Adrenal gland (tissue), 12 donors: ENCODE measurements around the gene TMEM184B. TPM values are rescaled to one million over a fixed set of nuclear protein-coding genes. Genes with fewer than 3 reads are reported as not detected.

Experiments used
- DNase-seq, 7 donors: peaks; one replicate each; pipeline ENCODE4 v3.0.0-alpha.2; 2019 to 2020
- H3K27ac ChIP-seq, 5 donors: fragments of 200-600 bp; sonication (generic) in 4 of 5; 1 replicate in 3 of 5; 2 replicates in 2 of 5; pipeline versions ENCODE4 v1.5.1 to v1.8.0; 2016 to 2020; ENCODE audit warnings: mild to moderate bottlenecking in 1 of 5
- H3K27me3 ChIP-seq: fragments of 200-600 bp; 2 replicates; pipeline ENCODE4 v1.8.0; 2021
- H3K36me3 ChIP-seq, 2 donors: fragments of 200-600 bp; replicated peaks in 1 of 2; 1 replicate in 1 of 2; 2 replicates in 1 of 2; pipeline versions ENCODE4 v1.5.1 to v1.8.0; 2018 to 2022
- H3K4me1 ChIP-seq, 2 donors: fragments of 200-600 bp; replicated peaks in 1 of 2; 1 replicate in 1 of 2; 2 replicates in 1 of 2; pipeline versions ENCODE4 v1.5.1 to v1.8.0; 2018 to 2021
- H3K4me3 ChIP-seq, 4 donors: fragments of 200-600 bp; sonication (generic) in 3 of 4; one replicate each; pipeline ENCODE4 v1.5.1; 2016 to 2018
- H3K9me3 ChIP-seq, 3 donors: fragments of 200-600 bp; sonication (generic) in 1 of 3; replicated peaks in 1 of 3; 1 replicate in 2 of 3; 2 replicates in 1 of 3; pipeline versions ENCODE4 v1.5.1 to v1.8.0; 2016 to 2021
- CTCF ChIP-seq, 6 experiments: fragments of 450-650 bp in 4 of 6; fragments of 200-600 bp in 2 of 6; sonication (generic) in 1 of 6; IDR thresholded peaks; 1 replicate in 5 of 6; 2 replicates in 1 of 6; pipeline versions ENCODE4 v1.5.1 to v1.8.0; 2016 to 2021; ENCODE audit warnings: antibody characterized with exemption in 6 of 6, mild to moderate bottlenecking in 2 of 6, moderate library complexity in 1 of 6
- POLR2A ChIP-seq, 2 donors: fragments of 450-650 bp; IDR thresholded peaks; one replicate each; pipeline ENCODE4 v1.6.1; 2017; ENCODE audit warnings: antibody characterized with exemption in 2 of 2, mild to moderate bottlenecking in 2 of 2, moderate library complexity in 1 of 2
- WGBS, 4 donors: extraction: QIAGEN DNeasy Blood & Tissue Kit in 2 of 4; methylation state at CpG; one replicate each; pipeline versions ENCODE4 v1.1.5 to v1.1.7; 2013 to 2017; 5-methylcytosine and 5-hydroxymethylcytosine counted together
- intact Hi-C, 2 donors: fragments of 100-400 bp; cut with DNase I; formaldehyde crosslinking; loops; one replicate each; pipeline versions ENCODE4 v1.14.1 to v1.15.0; 2022 to 2023
- polyA plus RNA-seq, 3 donors: library from polyadenylated mRNA; stranded (reverse); fragments of 200-250 nt in 2 of 3; fragments of 350-450 nt in 1 of 3; fragmentation: Illumina TruSeq in 1 of 3; extraction: RNeasy Lipid Tissue Mini Kit (QIAGEN cat#74804) in 1 of 3; gene quantifications; one replicate each; pipeline ENCODE4 v1.2.3, GENCODE V29; 2013 to 2014
- total RNA-seq, 9 donors: library from RNA; depleted of rRNA in 4 of 9; stranded (reverse); fragments of >200 nt in 4 of 9; fragments of 120-200 nt in 1 of 9; fragmentation: NEBNext Ultra II Directional in 1 of 9; extraction: Animal tissue kit (Norgen Biotek cat#: 25700) in 1 of 9; gene quantifications; one replicate each; pipeline versions ENCODE4 v1.1.0 to v1.2.4, GENCODE V29; 2013 to 2023
- donor health status: healthy with polysubstance abuse.
- donor health status: Bipolar disorder and iron deficiency.
- donor health status: DM: yes; HTN: yes; CAD: no.
- donor health status: DM: no; HTN: no; CAD: no.
- donor health status: DM: no; HTN: no; CAD: no.
- donor health status: DM: yes; HTN: yes; CAD: no.

The TMEM184B gene
- total and polyA plus RNA-seq, 12 donors, result 7.1 to 107 (median 43.8) TPM

- peak; percentile 12 to 57 for TF ChIP-seq POLR2A (IDR thresholded peaks at IDR 0.05)
- no peak for TF ChIP-seq CTCF (IDR thresholded peaks at IDR 0.05)
- peak in 6 of 7 donors; percentile 59 to 76 (median 70) for DNase-seq
- 0 to 1% (median 0%) methylated on average over 7 to 51 of the region's 52 CpGs for WGBS, 4 donors
- peak overlapping the region; percentile 94 to 98 (median 97) for H3K27ac ChIP-seq
- no peaks in the 10 kb centered on the region for H3K27me3 ChIP-seq
- no peaks in the 10 kb centered on the region for H3K9me3 ChIP-seq
- H3K4me1 ChIP-seq, result peaks cover 32 to 65% of the 10 kb centered on the region in 2 donors
- H3K4me3 ChIP-seq, result peak overlapping the region; percentile 46 to 94 (median 72)
- intact Hi-C loops, result no loop called here
- H3K36me3 ChIP-seq, result no peaks in the 10 kb centered on the region
Measured at GRCh38 chr22:38316364-38317121, 43.7 kb upstream of the TMEM184B start.

- Histone ChIP-seq H3K27me3 (no peaks in the 10 kb centered on the region), H3K27ac (peak overlapping the region; percentile 94 to 98 (median 97)), H3K36me3 (no peaks in the 10 kb centered on the region), H3K4me1 (peaks cover 32 to 68% of the 10 kb centered on the region in 2 donors), H3K4me3 (peak overlapping the region; percentile 46 to 94 (median 72)), H3K9me3 (no peaks in the 10 kb centered on the region)
- intact Hi-C loops, result no loop called here
- TF ChIP-seq CTCF (IDR thresholded peaks at IDR 0.05), result no peak
- TF ChIP-seq POLR2A (IDR thresholded peaks at IDR 0.05), result no peak
- DNase-seq, result no peak
- 1 to 6% (median 3%) methylated on average over 9 to 12 of the region's 12 CpGs for WGBS, 4 donors
Measured at GRCh38 chr22:38315823-38316363, 43.1 kb upstream of the TMEM184B start.

- peaks cover 39 to 70% of the 10 kb centered on the region in 2 donors for H3K4me1 ChIP-seq
- intact Hi-C loops, result no loop called here
Measured at GRCh38 chr22:38314933-38315822, 42.4 kb upstream of the TMEM184B start.

More at GRCh38 chr22:38314933-38315822, 42.4 kb upstream of the TMEM184B start:
- H3K27me3 ChIP-seq, result no peaks in the 10 kb centered on the region
- TF ChIP-seq POLR2A (IDR thresholded peaks at IDR 0.05) (peak in 1 of 2 donors; percentile 7), CTCF (IDR thresholded peaks at IDR 0.05) (no peak)
- H3K36me3 ChIP-seq, result peaks cover 0 to 5% of the 10 kb centered on the region in 2 donors
- H3K27ac ChIP-seq, result peak overlapping the region; percentile 94 to 98 (median 97)
- no peaks in the 10 kb centered on the region for H3K9me3 ChIP-seq
- 8 to 16% (median 11%) methylated on average over 12 to 21 of the region's 21 CpGs for WGBS, 4 donors
- DNase-seq, result peak in 3 of 7 donors; percentile 44 to 75 (median 56)
- H3K4me3 ChIP-seq, result peak overlapping the region in 2 of 4 donors; percentile 87 to 94
